GM12878 (cell line): ENCODE data around the gene ADAR. TPM values are rescaled to one million over a fixed set of nuclear protein-coding genes. Genes with fewer than 3 reads are reported as not detected.

ENCODE experiments used
- ATAC-seq: fragments of 200-7000 bp; cut with Tn5 transposase; 3 replicates; pipeline ENCODE4 v1.9.1; 2020; ENCODE audit warnings: mild to moderate bottlenecking, moderate library complexity
- BruUV-seq: library from RNA; stranded (reverse); fragments of 400-500 nt; replicated peaks from 2 replicates; lab custom pipeline; 2021; lab: Mats Ljungman, UMichigan
- CTCF ChIA-PET: fragments of 300-600 bp; sonication (Branson Sonifier 250); formaldehyde crosslinking; extraction: SDS; loops from one replicate; lab custom pipeline; 2021; ENCODE audit warnings: inconsistent platforms; lab: Yijun Ruan, JAX
- POLR2A ChIA-PET: fragments of 350-600 bp; formaldehyde crosslinking; extraction: SDS; loops from one replicate; lab custom pipeline; 2021; ENCODE audit warnings: inconsistent platforms; lab: Charles Lee
- RAD21 ChIA-PET: fragments of 300-600 bp; sonication (Branson Sonifier 250); formaldehyde crosslinking; loops from one replicate; lab custom pipeline; 2023; ENCODE audit warnings: antibody characterized with exemption; ENCODE audit not compliant: unreplicated experiment; lab: Charles Lee
- SMC1A ChIA-PET: fragments of 300-600 bp; sonication (Branson Sonifier 250); formaldehyde crosslinking; loops from one replicate; lab custom pipeline; 2023; ENCODE audit not compliant: unreplicated experiment, uncharacterized antibody; lab: Charles Lee
- DNase-seq: peaks from one replicate; pipeline ENCODE4 v3.0.0-alpha.2; 2011; ENCODE audit warnings: low read depth, low spot score
- FAIRE-seq: peaks from 3 replicates; lab custom pipeline; 2011; peaks lifted over from hg19 to GRCh38; lab: Jason Lieb, UNC
- H2AFZ ChIP-seq: 2 replicates; pipeline ENCODE4 v1.6.0; 2011; ENCODE audit warnings: low read depth, low read length, control low read depth; ENCODE audit not compliant: control insufficient read depth
- H3K27ac ChIP-seq: 2 replicates; pipeline ENCODE4 v1.5.1; 2011; ENCODE audit warnings: control low read depth; ENCODE audit not compliant: control insufficient read depth, insufficient read depth
- H3K27me3 ChIP-seq, 2 experiments: replicated peaks in 1 of 2; 2 replicates each; pipeline versions ENCODE4 v1.6.0 to v1.6.1; 2011; ENCODE audit warnings: low read length in 1 of 2; ENCODE audit not compliant: control insufficient read depth in 2 of 2, insufficient read depth in 2 of 2
- H3K36me3 ChIP-seq, 2 experiments: 2 replicates each; pipeline ENCODE4 v1.5.1; 2011; ENCODE audit warnings: low read length in 1 of 2; ENCODE audit not compliant: control insufficient read depth in 2 of 2, insufficient read depth in 2 of 2
- H3K4me1 ChIP-seq: 2 replicates; pipeline ENCODE4 v1.6.1; 2011; ENCODE audit warnings: mild to moderate bottlenecking, low read length, moderate library complexity, mixed read lengths; ENCODE audit not compliant: control insufficient read depth, insufficient read depth
- H3K4me2 ChIP-seq: 2 replicates; pipeline ENCODE4 v1.6.0; 2011; ENCODE audit warnings: control low read depth; ENCODE audit not compliant: control insufficient read depth, insufficient read depth
- H3K4me3 ChIP-seq: fragments of 200-600 bp; sonication (generic); 2 replicates; pipeline ENCODE4 v1.5.1; 2016
- H3K79me2 ChIP-seq: 2 replicates; pipeline ENCODE4 v1.6.0; 2011; ENCODE audit warnings: low read length; ENCODE audit not compliant: control insufficient read depth, insufficient read depth
- H3K9ac ChIP-seq: 2 replicates; pipeline ENCODE4 v1.8.0; 2011; ENCODE audit warnings: low read length, control low read depth, mixed read lengths; ENCODE audit not compliant: control insufficient read depth, insufficient read depth
- H3K9me3 ChIP-seq: replicated peaks from 3 replicates; pipeline ENCODE4 v1.5.1; 2011; ENCODE audit warnings: mild to moderate bottlenecking, low read length; ENCODE audit not compliant: control insufficient read depth, insufficient read depth
- H4K20me1 ChIP-seq: 2 replicates; pipeline ENCODE4 v1.6.0; 2011; ENCODE audit not compliant: control insufficient read depth, insufficient read depth
- CHD1 ChIP-seq: IDR thresholded peaks from 2 replicates; pipeline ENCODE4 v1.6.1; 2012; ENCODE audit warnings: low read depth, low read length, improper control_type of control experiment
- EED ChIP-seq: sonication (generic); IDR thresholded peaks from 2 replicates; pipeline ENCODE4 v1.6.1; 2016; ENCODE audit warnings: antibody characterized with exemption, low read depth
- HCFC1 ChIP-seq: fragments of 150-350 bp; IDR thresholded peaks from 2 replicates; pipeline ENCODE4 v1.6.1; 2014; ENCODE audit warnings: low read length
- MTA3 ChIP-seq: IDR thresholded peaks from 2 replicates; pipeline ENCODE4 v1.6.1; 2012; ENCODE audit warnings: low read length, inconsistent platforms, borderline replicate concordance
- PAX5 ChIP-seq: IDR thresholded peaks from 2 replicates; pipeline ENCODE4 v1.6.1; 2011; ENCODE audit warnings: low read depth, low read length, borderline replicate concordance
- POLR2AphosphoS5 ChIP-seq: IDR thresholded peaks from 2 replicates; pipeline ENCODE4 v1.6.1; 2011; ENCODE audit warnings: mild to moderate bottlenecking, low read length, inconsistent platforms
- RBBP5 ChIP-seq: fragments of 200-600 bp; sonication (generic); conservative IDR thresholded peaks from 2 replicates; pipeline ENCODE4 v1.6.1; 2016
- SMAD1 ChIP-seq: fragments of 450-650 bp; IDR thresholded peaks from 2 replicates; pipeline ENCODE4 v1.6.1; 2018; ENCODE audit warnings: mild to moderate bottlenecking, low read depth; ENCODE audit not compliant: partially characterized antibody
- SMARCA5 ChIP-seq: fragments of 450-650 bp; IDR thresholded peaks from 2 replicates; pipeline ENCODE4 v1.6.1; 2017; ENCODE audit warnings: mild to moderate bottlenecking
- SRF ChIP-seq, 2 experiments: IDR thresholded peaks; 2 replicates each; pipeline ENCODE4 v1.6.1; 2011; ENCODE audit warnings: low read depth in 2 of 2, low read length in 2 of 2, mild to moderate bottlenecking in 1 of 2, moderate library complexity in 1 of 2
- TCF7 ChIP-seq: IDR thresholded peaks from 2 replicates; pipeline ENCODE4 v1.6.1; 2014; ENCODE audit warnings: antibody characterized with exemption, borderline replicate concordance
- WGBS: methylation state at CpG from one replicate; pipeline ENCODE4 v1.1.6; 2016; ENCODE audit warnings: low lambda C conversion rate; ENCODE audit not compliant: insufficient replicate concordance, insufficient coverage; ENCODE audit errors: missing lambda C conversion rate; 5-methylcytosine and 5-hydroxymethylcytosine counted together
- in situ Hi-C: fragments of 300-500 bp; cut with MboI; formaldehyde crosslinking; loops from 9 replicates; pipeline ENCODE4 v1.14.3; 2018; ENCODE audit warnings: mixed read lengths
- intact Hi-C: fragments of 100-400 bp; cut with micrococcal nuclease; formaldehyde crosslinking; loops from one replicate; pipeline ENCODE4 v1.14.2; 2022; ENCODE audit not compliant: unreplicated experiment
- polyA plus RNA-seq, 11 experiments: library from polyadenylated mRNA; depleted of rRNA in 4 of 11; unstranded in 6 of 11; stranded (reverse) in 5 of 11; fragments of >200 nt; fragmentation: Nextera tagmentation in 4 of 11; fragmentation: Illumina TruSeq in 1 of 11; extraction: Ambion mirVana in 4 of 11; extraction: Trizol in 1 of 11; gene quantifications; 1 replicate in 1 of 11; 2 replicates in 10 of 11; pipeline versions ENCODE4 v1.2.1 to v1.2.3, GENCODE V29; 2011 to 2016; ENCODE audit warnings: inconsistent platforms in 2 of 11, missing spikeins in 2 of 11, low read depth in 1 of 11
- total RNA-seq, 4 experiments: library from RNA; depleted of rRNA in 3 of 4; stranded (reverse); fragments of >200 nt in 3 of 4; fragmentation: Illumina TruSeq in 1 of 4; extraction: Trizol in 1 of 4; gene quantifications; 2 replicates each; pipeline versions ENCODE4 v1.2.1 to v1.2.3, GENCODE V29; 2013 to 2021
- TF ChIP-seq, protein P1 (sequence below): IDR thresholded peaks from 2 replicates; pipeline ENCODE4 v1.6.1; 2011; ENCODE audit warnings: low read depth, low read length, improper control_type of control experiment, borderline replicate concordance
- TF ChIP-seq, protein P2 (sequence below): IDR thresholded peaks from 2 replicates; pipeline ENCODE4 v1.6.1; 2012; ENCODE audit warnings: low read depth, low read length, improper control_type of control experiment
- TF ChIP-seq, protein P3 (sequence below): IDR thresholded peaks from 2 replicates; pipeline ENCODE4 v1.6.1; 2012; ENCODE audit warnings: low read length, inconsistent platforms

Gene ADAR
- total and polyA plus RNA-seq, 10 of the 15 experiments (the other 5 are each of a cell fraction or from before 2014, with no cell fraction given): 55.5 to 413 (median 176) TPM

DNA sequence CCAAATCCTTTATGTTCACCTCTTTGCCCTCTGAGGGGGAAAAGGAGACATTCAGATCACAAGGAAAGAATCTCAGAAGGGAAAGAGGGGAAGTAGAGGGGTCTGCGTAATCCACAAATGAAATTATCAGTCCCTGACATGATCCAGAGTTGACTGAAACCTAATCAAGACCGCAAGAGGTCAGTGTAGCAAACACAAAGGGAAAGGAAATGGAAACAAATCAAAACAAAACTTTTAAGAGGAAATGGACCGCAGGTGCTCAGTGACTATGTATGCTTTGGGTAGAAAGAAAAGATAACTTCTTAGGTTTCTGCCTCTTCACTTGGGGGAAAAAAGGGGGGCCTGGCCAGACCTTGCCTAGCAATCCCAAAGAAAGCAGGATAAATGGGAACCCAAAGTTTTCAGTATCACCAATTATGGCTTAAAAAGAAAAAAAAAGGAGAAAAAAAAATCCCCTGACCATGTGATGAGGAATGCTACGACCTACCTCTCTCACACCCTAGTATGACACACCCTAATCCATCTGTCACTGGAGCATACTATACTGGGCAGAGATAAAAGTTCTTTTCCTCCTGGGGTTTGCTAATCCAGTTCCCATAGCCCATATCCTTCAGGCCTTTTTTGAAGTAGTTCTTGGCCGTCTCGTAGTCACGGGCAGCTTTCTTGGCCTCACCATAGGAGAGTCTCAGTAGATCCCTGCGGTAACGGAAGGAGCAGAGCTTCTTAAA, 23.6 kb downstream of the ADAR start (continued):
- TF ChIP-seq HCFC1 (no peak), CHD1 (no peak), MTA3 (no peak), EED (no peak), PAX5 (no peak), SMARCA5 (no peak), SMAD1 (no peak), TCF7 (no peak)
- TF ChIP-seq, protein P1, sequence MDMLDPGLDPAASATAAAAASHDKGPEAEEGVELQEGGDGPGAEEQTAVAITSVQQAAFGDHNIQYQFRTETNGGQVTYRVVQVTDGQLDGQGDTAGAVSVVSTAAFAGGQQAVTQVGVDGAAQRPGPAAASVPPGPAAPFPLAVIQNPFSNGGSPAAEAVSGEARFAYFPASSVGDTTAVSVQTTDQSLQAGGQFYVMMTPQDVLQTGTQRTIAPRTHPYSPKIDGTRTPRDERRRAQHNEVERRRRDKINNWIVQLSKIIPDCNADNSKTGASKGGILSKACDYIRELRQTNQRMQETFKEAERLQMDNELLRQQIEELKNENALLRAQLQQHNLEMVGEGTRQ: no peak
- TF ChIP-seq, protein P2, sequence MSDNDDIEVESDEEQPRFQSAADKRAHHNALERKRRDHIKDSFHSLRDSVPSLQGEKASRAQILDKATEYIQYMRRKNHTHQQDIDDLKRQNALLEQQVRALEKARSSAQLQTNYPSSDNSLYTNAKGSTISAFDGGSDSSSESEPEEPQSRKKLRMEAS: no peak

DNA sequence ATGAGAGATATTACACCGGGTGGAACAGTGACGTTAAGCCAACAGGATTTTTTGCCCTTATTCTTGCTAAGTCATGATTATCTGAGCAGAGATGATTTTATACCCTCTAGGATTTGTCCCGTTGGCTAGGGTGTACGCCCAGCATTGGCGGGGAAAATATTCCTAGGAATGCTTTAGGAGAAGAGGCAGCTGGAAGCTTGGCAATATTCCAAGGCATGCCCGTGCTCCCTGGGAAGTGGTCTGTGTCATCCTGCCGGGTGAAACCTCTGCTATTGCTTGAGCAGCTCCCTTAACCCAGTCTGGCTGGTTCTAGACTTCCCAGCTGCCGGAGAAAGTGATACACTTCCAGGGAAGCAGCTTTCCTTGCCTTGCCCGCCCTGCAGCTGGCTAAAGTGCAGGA, 24.2 kb downstream of the ADAR start:
- H4K20me1 ChIP-seq: peaks cover 9% of the 10 kb centered on the region; the same call in 1 of the 2 replicates
- H3K4me3 ChIP-seq: no peak overlapping the region
- H3K27me3 ChIP-seq: no peaks in the 10 kb centered on the region
- ChIA-PET RAD21 (interaction anchor here (1.5 kb wide), 1 partner anchor 24 kb away, joined by 4 read pairs; no protein-coding TSS in a partner anchor), CTCF (interaction anchor here (0.7 kb wide), 1 partner anchor 223 kb away, joined by 3 read pairs; no protein-coding TSS in a partner anchor), SMC1A (no interaction called here), POLR2A (no interaction called here)
- ATAC-seq: no peak
- no peak overlapping the region for H2AFZ ChIP-seq
- no peak overlapping the region for H3K4me2 ChIP-seq
- BruUV-seq: no TSS peak
- no peak for DNase-seq
- no peak for FAIRE-seq
- no peaks in the 10 kb centered on the region for H3K9me3 ChIP-seq
- peaks cover 51 to 67% of the 10 kb centered on the region in 2 experiments for H3K36me3 ChIP-seq
- H3K4me1 ChIP-seq: peaks cover 12% of the 10 kb centered on the region
- intact Hi-C loops (no loop called here), in situ Hi-C loops (no loop called here)
- no peak for TF ChIP-seq SRF (IDR thresholded peaks at IDR 0.05; ENCODE audit: low read depth in 2 of 2, low read length in 2 of 2)
- TF ChIP-seq, protein P3, sequence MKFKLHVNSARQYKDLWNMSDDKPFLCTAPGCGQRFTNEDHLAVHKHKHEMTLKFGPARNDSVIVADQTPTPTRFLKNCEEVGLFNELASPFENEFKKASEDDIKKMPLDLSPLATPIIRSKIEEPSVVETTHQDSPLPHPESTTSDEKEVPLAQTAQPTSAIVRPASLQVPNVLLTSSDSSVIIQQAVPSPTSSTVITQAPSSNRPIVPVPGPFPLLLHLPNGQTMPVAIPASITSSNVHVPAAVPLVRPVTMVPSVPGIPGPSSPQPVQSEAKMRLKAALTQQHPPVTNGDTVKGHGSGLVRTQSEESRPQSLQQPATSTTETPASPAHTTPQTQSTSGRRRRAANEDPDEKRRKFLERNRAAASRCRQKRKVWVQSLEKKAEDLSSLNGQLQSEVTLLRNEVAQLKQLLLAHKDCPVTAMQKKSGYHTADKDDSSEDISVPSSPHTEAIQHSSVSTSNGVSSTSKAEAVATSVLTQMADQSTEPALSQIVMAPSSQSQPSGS: no peak
- no peak for TF ChIP-seq RBBP5
- peak; percentile 26; the same call in 1 of the 2 replicates for TF ChIP-seq POLR2AphosphoS5
- H3K9ac ChIP-seq: no peak overlapping the region
- no peaks in the 10 kb centered on the region for H3K79me2 ChIP-seq
- WGBS: 78% methylated on average over 9 of the region's 9 CpGs
- no peak overlapping the region for H3K27ac ChIP-seq
